Activated effector memory CD4-positive, alpha-beta T cell treated with anti-CD3 and anti-CD28 coated beads, Interleukin-2, amount 50 U/mL, for 16 hours (primary cell): Measurements from ENCODE around the gene ATP13A1.
A peak's percentile ranks its signal among the peaks of the same experiment; 100 is the strongest.
"Not testable (repeated sequence)": the region's sequence is repeated elsewhere in the genome, so short reads cannot be mapped to it uniquely, and the experiment has no call there.

Source experiments
- DNase-seq: peaks from one replicate; pipeline ENCODE4 v3.0.0-alpha.2; 2020

ATP13A1 gene

DNA sequence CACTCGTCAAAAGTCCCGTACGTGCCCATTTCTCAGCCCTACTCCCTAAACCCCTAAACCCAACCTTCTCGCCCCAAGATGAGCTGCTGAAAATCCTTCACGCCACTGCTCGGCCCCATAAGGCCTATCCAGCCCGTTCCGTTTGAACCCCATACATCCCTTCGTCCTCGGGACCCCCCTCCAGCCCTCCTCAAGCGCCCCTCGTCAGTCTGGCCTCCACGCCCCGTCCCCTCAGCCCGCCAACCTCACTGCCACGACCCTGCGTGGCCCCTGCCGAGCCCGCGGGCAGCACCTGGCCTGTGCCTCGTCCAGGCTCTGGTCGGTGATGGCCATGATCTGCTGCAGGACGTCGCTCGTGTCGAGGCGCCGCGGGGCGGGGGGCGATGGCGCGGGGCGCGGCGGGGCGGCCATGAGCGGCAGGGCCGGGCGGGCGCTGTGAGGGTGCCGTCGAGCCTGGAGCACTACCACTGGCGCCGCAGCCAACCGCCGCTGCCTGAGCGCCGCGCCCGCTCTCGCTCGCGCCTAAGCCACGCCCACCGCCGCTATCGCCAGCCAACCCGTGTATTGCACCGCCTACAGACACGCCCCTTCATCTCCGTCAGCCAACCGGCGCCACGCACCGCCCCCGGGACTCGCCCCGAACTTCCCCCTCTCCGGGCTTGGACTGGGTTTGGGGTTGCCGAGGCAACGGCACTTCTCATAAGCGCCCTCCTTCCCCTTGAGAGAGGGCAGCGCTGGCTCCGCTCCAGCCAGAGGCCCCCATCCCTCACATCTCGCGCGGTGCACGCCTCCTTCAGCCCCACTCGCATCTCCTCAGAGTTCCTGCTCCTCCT, 45.0 kb downstream of the ATP13A1 start, which contains the start of gene PBX4:
PBX4 (minus strand) TSS at position 469 of the 833 bp plus-strand sequence; CDS start at position 411, 58 bp downstream.
- DNase-seq, result peak; percentile 100

GRCh38 chr19:19615086-19615485, 48.4 kb downstream of the ATP13A1 start:
- peak; percentile 74 for DNase-seq

GRCh38 chr19:19613506-19613905, 50.0 kb downstream of the ATP13A1 start:
- DNase-seq, result no peak

DNA sequence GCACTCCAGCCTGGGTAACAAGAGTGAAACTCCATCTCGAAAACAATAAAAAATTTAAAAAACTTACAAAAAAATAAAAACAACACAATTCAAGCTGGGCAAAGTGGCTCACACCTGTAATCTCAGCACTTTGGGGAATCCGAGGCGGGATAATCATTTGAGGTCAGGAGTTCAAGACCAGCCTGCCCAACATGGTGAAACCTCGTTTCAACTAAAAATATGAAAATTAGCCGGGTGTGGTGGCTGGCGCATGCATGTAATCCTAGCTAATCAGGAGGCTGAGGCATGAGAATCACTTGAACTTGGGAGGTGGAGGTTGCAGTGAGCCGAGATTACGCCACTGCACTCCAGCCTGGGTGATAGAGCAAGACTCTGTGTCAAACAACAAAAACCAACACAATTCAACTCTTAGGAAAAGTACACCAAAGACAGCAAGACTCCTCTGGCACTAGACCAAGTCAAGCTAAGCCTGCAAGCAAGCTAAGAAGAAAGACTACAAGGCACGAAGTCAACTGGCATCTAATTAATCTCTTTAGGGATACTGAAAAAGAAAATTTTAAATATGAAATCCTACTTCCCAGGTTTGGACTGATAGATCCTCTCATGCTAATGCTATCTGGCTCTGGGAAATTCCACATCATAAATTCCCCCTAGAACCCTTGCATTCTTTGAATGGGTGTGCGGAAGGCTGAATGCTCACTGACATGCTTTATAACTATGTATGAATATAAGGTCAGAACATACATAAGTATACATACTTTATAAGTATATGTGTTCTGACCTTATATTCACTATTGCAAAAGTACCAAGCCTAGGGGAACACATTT, 52.9 kb downstream of the ATP13A1 start:
- no peak for DNase-seq

DNA sequence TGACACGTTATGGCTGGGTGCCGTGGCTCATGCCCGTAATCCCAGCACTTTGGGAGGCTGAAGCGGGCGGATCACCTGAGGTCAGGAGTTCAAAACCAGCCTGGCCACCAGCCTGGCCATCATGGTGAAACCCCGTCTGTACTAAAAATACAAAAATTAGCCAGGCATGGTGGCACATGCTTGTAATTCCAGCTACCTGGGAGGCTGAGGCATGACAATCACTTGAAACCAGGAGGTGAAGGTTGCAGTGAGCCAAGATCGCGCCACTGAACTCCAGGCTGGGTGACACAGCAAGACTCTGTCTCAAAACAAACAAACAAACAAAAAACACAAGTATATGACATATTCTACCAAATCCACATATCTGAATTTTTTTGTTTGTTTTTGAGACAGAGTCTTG, 56.8 kb downstream of the ATP13A1 start:
- not testable (repeated sequence) for DNase-seq

DNA sequence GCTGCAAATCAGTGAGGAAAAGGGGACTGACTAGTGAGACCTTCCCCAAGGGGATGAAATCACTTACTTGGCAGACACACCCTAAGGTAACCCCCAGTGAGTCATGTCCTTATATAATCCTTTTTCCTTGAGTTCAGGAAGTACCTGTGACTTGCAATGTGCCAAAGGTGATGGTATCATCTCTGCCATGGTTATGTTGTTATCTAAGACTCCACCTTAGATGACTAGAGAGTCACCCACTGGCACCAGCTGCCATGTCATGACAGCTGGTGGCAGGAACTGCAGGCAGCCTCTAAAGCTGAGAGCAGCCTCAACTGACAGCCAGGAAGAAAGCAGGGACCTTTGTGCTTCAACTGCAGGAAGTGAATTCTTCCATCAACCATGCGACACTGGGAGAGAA, 57.5 kb downstream of the ATP13A1 start:
- DNase-seq, result peak; percentile 80

DNA sequence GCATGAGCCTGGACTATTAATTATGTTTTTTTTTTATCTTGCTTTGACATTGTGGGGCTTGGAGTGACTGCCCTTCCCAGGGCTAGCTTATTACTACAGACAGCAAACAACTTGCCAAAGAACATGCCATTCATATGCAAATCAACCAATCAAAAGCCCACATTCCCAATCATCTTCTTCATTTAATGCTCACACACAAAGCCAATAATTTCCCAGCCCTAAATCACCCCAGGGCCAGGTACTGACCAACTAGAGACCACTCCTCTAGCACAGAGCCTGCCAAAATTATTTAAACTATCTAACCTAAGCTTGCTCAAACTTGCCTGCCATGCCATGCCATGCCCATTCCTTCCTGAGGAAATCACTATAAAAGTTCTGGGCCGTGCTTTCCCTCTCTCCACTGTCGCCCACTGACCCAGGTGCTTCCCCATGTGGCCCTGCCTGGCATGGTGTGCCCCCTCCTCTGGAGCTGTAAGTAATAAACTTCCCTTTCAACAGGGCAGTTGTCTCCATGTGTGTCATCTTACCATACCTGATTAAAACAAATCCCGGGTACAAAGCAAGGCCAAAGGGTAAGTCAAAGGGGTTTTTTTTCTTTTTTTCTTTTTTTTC, 60.7 kb downstream of the ATP13A1 start:
- no peak for DNase-seq

- peak; percentile 78 for DNase-seq
Observed at GRCh38 chr19:19602136-19602712, 61.3 kb downstream of the ATP13A1 start.

GRCh38 chr19:19600793-19601330, 62.6 kb downstream of the ATP13A1 start:
- no peak for DNase-seq

DNA sequence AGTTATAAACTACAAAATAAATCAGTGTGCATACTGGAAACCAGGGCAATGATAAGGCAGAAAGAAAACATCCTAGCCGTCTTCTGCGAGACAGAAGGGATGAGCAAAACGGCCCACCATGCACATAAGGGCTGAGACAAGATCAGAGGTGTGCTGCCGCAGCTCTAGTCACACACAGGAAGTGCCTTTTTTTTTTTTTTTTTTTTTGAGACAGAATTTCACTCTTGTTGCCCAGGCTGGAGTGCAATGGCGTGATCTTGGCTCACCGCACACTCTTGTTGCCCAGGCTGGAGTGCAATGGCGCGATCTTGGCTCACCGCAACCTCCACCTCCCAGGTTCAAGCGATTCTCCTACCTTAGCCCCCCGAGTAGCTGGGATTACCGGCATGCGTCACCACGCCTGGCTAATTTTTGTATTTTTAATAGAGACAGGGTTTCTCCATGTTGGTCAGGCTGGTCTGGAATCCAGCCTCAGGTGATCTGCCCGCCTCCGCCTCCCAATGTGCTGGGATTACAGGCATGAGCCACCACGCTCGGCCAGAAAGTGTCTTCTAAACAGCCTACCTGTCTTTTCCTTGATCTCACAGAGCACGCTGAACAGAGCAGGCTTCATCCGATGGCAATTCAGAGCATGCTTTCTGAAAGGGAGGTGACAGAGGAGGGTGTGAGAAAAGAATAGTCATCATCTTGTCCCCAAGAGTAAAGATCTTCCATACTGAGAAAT, 64.6 kb downstream of the ATP13A1 start:
- peak; percentile 84 for DNase-seq

- DNase-seq, result peak; percentile 77
Observed at GRCh38 chr19:19597809-19598306, 65.6 kb downstream of the ATP13A1 start.
